WTC11 (cell line): ENCODE data around the gene LOXL1. TPM values are rescaled to one million over a fixed set of nuclear protein-coding genes. Genes with fewer than 3 reads are reported as not detected.

Source experiments
- CDX4 ChIP-seq: fragments of 250-450 bp; sonication (Bioruptor Pico); IDR thresholded peaks from 2 replicates; pipeline ENCODE4 v1.9.0; 2021; ENCODE audit warnings: moderate library complexity, mild to moderate bottlenecking, inconsistent platforms, borderline replicate concordance
- CREB1 ChIP-seq: sonication (generic); formaldehyde crosslinking; IDR thresholded peaks from 2 replicates; pipeline ENCODE4 v1.8.0; 2023; ENCODE audit warnings: mild to moderate bottlenecking, missing genetic modification reagents
- ESRRA ChIP-seq: sonication (generic); formaldehyde crosslinking; IDR thresholded peaks from 2 replicates; pipeline ENCODE4 v1.8.1; 2022; ENCODE audit warnings: mild to moderate bottlenecking, missing genetic modification reagents, borderline replicate concordance
- FOXJ3 ChIP-seq: sonication (generic); formaldehyde crosslinking; IDR thresholded peaks from 2 replicates; pipeline ENCODE4 v1.9.0; 2021; ENCODE audit warnings: missing genetic modification reagents, mild to moderate bottlenecking, borderline replicate concordance
- FOXP1 ChIP-seq: sonication (generic); formaldehyde crosslinking; IDR thresholded peaks from 2 replicates; pipeline ENCODE4 v1.8.0; 2022; ENCODE audit warnings: missing genetic modification reagents, mild to moderate bottlenecking, moderate library complexity, borderline replicate concordance
- IRF1 ChIP-seq: sonication (generic); formaldehyde crosslinking; IDR thresholded peaks from 2 replicates; pipeline ENCODE4 v1.8.0; 2023; ENCODE audit warnings: missing genetic modification reagents
- JAZF1 ChIP-seq: fragments of 250-450 bp; sonication (Bioruptor Pico); IDR thresholded peaks from 2 replicates; pipeline ENCODE4 v1.9.0; 2021; ENCODE audit warnings: moderate library complexity, mild to moderate bottlenecking, inconsistent platforms
- KAT7 ChIP-seq: sonication (generic); formaldehyde crosslinking; IDR thresholded peaks from 2 replicates; pipeline ENCODE4 v1.8.1; 2023; ENCODE audit warnings: missing genetic modification reagents, mild to moderate bottlenecking, borderline replicate concordance
- MAX ChIP-seq: sonication (generic); formaldehyde crosslinking; IDR thresholded peaks from 2 replicates; pipeline ENCODE4 v1.8.0; 2022; ENCODE audit warnings: mild to moderate bottlenecking, missing genetic modification reagents
- NFATC4 ChIP-seq: fragments of 250-450 bp; sonication (Bioruptor Pico); IDR thresholded peaks from 2 replicates; pipeline ENCODE4 v1.9.0; 2021; ENCODE audit warnings: mild to moderate bottlenecking
- PRDM15 ChIP-seq: sonication (generic); formaldehyde crosslinking; IDR thresholded peaks from 2 replicates; pipeline ENCODE4 v1.8.0; 2022; ENCODE audit warnings: missing genetic modification reagents
- RORB ChIP-seq: fragments of 250-450 bp; sonication (Bioruptor Pico); IDR thresholded peaks from 2 replicates; pipeline ENCODE4 v1.9.0; 2021; ENCODE audit warnings: mild to moderate bottlenecking
- TEAD4 ChIP-seq: sonication (generic); formaldehyde crosslinking; IDR thresholded peaks from 2 replicates; pipeline ENCODE4 v1.8.0; 2022; ENCODE audit warnings: mild to moderate bottlenecking, missing genetic modification reagents
- TP53 ChIP-seq: sonication (generic); formaldehyde crosslinking; IDR thresholded peaks from 2 replicates; pipeline ENCODE4 v1.8.1; 2023; ENCODE audit warnings: mild to moderate bottlenecking, missing genetic modification reagents
- ZMAT4 ChIP-seq: fragments of 250-450 bp; sonication (Bioruptor Pico); IDR thresholded peaks from 2 replicates; pipeline ENCODE4 v1.9.0; 2021; ENCODE audit warnings: mild to moderate bottlenecking
- ZNF121 ChIP-seq: sonication (generic); formaldehyde crosslinking; IDR thresholded peaks from 2 replicates; pipeline ENCODE4 v1.8.0; 2023; ENCODE audit warnings: missing genetic modification reagents
- ZNF219 ChIP-seq: sonication (generic); formaldehyde crosslinking; IDR thresholded peaks from 2 replicates; pipeline ENCODE4 v1.8.0; 2023; ENCODE audit warnings: missing genetic modification reagents, mild to moderate bottlenecking, borderline replicate concordance
- ZNF263 ChIP-seq: sonication (generic); formaldehyde crosslinking; IDR thresholded peaks from 2 replicates; pipeline ENCODE4 v1.8.1; 2022; ENCODE audit warnings: low read depth, mild to moderate bottlenecking, moderate library complexity, missing genetic modification reagents
- total RNA-seq: library from RNA; stranded (reverse); gene quantifications from 3 replicates; pipeline ENCODE4 v1.2.3, GENCODE V29; 2021
- TF ChIP-seq, protein P1 (sequence below): sonication (generic); formaldehyde crosslinking; IDR thresholded peaks from 2 replicates; pipeline ENCODE4 v1.8.1; 2023; ENCODE audit warnings: mild to moderate bottlenecking, missing genetic modification reagents, borderline replicate concordance
- TF ChIP-seq, protein P2 (sequence below): fragments of 200-600 bp; IDR thresholded peaks from 2 replicates; pipeline ENCODE4 v1.8.0; 2022; ENCODE audit warnings: antibody characterized with exemption
- TF ChIP-seq, protein P3 (sequence below): fragments of 250-450 bp; sonication (Bioruptor Pico); conservative IDR thresholded peaks from 2 replicates; pipeline ENCODE4 v1.9.0; 2021; ENCODE audit warnings: mild to moderate bottlenecking

The LOXL1 gene
- total RNA-seq, 1 experiment from 2014 or later, result 10.6 TPM

DNA sequence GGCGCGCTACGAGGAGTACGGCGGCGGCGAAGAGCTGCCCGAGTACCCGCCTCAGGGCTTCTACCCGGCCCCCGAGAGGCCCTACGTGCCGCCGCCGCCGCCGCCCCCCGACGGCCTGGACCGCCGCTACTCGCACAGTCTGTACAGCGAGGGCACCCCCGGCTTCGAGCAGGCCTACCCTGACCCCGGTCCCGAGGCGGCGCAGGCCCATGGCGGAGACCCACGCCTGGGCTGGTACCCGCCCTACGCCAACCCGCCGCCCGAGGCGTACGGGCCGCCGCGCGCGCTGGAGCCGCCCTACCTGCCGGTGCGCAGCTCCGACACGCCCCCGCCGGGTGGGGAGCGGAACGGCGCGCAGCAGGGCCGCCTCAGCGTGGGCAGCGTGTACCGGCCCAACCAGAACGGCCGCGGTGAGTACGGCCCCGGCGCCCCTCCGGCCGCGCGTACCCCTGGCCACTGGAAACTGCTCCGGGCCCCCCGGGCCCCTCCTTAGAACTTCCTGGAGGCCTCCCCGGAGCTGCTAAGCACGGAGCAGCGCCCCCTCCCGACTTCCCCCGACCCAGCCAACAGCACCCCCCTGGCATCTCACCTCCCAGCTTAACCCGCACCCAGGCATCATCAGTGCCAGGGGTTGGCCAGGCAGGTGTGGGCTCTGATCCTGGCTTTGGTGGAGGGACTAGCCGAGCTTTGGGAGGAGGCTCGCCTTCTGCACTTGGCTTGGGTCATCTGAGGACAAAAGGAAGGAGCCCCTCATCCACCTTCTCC is 1.4 kb downstream of the LOXL1 start (continued):
- TF ChIP-seq IRF1 (CRISPR knock-in tag) (no peak), JAZF1 (CRISPR knock-in tag) (no peak), CDX4 (no peak), CREB1 (no peak), RORB (no peak), PRDM15 (CRISPR knock-in tag) (peak; percentile 15; the same call in 1 of the 2 replicates), FOXJ3 (CRISPR knock-in tag) (no peak), TEAD4 (CRISPR knock-in tag) (no peak), ZNF219 (CRISPR knock-in tag) (peak; percentile 56; the same call in 1 of the 2 replicates), ESRRA (CRISPR knock-in tag) (peak; percentile 52; the same call in 1 of the 2 replicates), ZNF263 (CRISPR knock-in tag) (peak; percentile 44; the same call in 1 of the 2 replicates), MAX (CRISPR knock-in tag) (no peak; the same call in 1 of the 2 replicates), NFATC4 (CRISPR knock-in tag) (no peak), TP53 (no peak), FOXP1 (0 out of 2 replicates have a peak, but pooled peaks have one; percentile 5), ZNF121 (CRISPR knock-in tag) (peak; percentile 63), KAT7 (CRISPR knock-in tag) (peak; percentile 81; the same call in 1 of the 2 replicates), ZMAT4 (CRISPR knock-in tag) (no peak)
- TF ChIP-seq, protein P1, sequence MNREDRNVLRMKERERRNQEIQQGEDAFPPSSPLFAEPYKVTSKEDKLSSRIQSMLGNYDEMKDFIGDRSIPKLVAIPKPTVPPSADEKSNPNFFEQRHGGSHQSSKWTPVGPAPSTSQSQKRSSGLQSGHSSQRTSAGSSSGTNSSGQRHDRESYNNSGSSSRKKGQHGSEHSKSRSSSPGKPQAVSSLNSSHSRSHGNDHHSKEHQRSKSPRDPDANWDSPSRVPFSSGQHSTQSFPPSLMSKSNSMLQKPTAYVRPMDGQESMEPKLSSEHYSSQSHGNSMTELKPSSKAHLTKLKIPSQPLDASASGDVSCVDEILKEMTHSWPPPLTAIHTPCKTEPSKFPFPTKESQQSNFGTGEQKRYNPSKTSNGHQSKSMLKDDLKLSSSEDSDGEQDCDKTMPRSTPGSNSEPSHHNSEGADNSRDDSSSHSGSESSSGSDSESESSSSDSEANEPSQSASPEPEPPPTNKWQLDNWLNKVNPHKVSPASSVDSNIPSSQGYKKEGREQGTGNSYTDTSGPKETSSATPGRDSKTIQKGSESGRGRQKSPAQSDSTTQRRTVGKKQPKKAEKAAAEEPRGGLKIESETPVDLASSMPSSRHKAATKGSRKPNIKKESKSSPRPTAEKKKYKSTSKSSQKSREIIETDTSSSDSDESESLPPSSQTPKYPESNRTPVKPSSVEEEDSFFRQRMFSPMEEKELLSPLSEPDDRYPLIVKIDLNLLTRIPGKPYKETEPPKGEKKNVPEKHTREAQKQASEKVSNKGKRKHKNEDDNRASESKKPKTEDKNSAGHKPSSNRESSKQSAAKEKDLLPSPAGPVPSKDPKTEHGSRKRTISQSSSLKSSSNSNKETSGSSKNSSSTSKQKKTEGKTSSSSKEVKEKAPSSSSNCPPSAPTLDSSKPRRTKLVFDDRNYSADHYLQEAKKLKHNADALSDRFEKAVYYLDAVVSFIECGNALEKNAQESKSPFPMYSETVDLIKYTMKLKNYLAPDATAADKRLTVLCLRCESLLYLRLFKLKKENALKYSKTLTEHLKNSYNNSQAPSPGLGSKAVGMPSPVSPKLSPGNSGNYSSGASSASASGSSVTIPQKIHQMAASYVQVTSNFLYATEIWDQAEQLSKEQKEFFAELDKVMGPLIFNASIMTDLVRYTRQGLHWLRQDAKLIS (CRISPR knock-in tag), result no peak
- TF ChIP-seq, protein P2, sequence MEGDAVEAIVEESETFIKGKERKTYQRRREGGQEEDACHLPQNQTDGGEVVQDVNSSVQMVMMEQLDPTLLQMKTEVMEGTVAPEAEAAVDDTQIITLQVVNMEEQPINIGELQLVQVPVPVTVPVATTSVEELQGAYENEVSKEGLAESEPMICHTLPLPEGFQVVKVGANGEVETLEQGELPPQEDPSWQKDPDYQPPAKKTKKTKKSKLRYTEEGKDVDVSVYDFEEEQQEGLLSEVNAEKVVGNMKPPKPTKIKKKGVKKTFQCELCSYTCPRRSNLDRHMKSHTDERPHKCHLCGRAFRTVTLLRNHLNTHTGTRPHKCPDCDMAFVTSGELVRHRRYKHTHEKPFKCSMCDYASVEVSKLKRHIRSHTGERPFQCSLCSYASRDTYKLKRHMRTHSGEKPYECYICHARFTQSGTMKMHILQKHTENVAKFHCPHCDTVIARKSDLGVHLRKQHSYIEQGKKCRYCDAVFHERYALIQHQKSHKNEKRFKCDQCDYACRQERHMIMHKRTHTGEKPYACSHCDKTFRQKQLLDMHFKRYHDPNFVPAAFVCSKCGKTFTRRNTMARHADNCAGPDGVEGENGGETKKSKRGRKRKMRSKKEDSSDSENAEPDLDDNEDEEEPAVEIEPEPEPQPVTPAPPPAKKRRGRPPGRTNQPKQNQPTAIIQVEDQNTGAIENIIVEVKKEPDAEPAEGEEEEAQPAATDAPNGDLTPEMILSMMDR, result peak; percentile 33; the same call in 1 of the 2 replicates
- TF ChIP-seq, protein P3, sequence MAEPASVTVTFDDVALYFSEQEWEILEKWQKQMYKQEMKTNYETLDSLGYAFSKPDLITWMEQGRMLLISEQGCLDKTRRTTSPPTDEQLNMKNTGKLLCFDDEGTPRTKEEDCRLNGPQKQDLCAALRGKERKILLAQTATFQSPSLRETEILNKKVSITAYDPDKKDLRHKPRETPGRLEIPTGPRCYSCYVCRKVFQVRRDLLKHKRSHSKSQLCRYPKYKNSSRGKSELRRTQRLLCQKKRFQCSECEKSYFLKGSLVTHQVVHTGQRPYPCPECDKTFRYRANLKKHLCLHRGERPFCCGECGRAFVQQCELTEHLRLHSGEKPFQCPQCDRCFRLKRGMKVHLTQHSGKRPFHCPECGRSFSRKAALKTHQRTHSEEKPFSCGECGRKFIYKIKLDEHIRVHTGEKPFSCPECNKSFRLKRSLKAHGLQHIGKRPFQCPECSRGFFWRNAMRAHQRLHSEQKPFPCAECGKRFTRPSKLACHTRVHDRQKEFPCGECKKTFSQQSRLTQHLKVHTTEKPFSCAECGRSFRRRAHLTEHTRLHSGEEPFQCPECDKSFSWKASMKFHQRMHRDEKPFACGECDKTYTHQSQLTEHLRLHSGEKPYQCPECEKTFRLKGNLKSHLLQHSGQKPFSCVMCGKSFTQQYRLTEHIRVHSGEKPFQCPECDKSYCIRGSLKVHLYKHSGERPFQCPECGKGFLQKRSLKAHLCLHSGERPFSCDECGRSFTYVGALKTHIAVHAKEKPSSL (CRISPR knock-in tag), result no peak
